ENCODE data around the gene ACP6. TPM values are rescaled to one million over a fixed set of nuclear protein-coding genes. Genes with fewer than 3 reads are reported as not detected.
"Not testable (repeated sequence)": the region's sequence is repeated elsewhere in the genome, so short reads cannot be mapped to it uniquely, and the experiment has no call there.

The ACP6 gene
- total RNA-seq, 6 experiments from 2014 or later, result 12.4 to 16.9 (median 15.3) TPM

GRCh38 chr1:147712605-147713004, 42.3 kb upstream of the ACP6 start:
- no peaks in the 10 kb centered on the region for H3K4me1 Mint-ChIP-seq (ENCODE audit: low read depth)
- peaks cover 8% of the 10 kb centered on the region for H3K27me3 Mint-ChIP-seq (ENCODE audit: insufficient read depth)
- no peak for DNase-seq
- no peak overlapping the region for H3K27ac Mint-ChIP-seq
- no peaks in the 10 kb centered on the region for H3K36me3 Mint-ChIP-seq (ENCODE audit: low read depth)
- H3K9me3 Mint-ChIP-seq, result no peaks in the 10 kb centered on the region
- no peak overlapping the region for H3K4me3 Mint-ChIP-seq
- no peak for TF ChIP-seq CTCF (IDR thresholded peaks at IDR 0.05)

GRCh38 chr1:147700042-147701006, 30.0 kb upstream of the ACP6 start:
- Mint-ChIP-seq H3K4me1 (ENCODE audit: low read depth) (no peaks in the 10 kb centered on the region), H3K36me3 (ENCODE audit: low read depth) (no peaks in the 10 kb centered on the region), H3K4me3 (no peak overlapping the region), H3K27ac (no peak overlapping the region), H3K9me3 (no peaks in the 10 kb centered on the region), H3K27me3 (ENCODE audit: insufficient read depth) (peaks cover 5% of the 10 kb centered on the region)
- peak; percentile 47 for DNase-seq
- TF ChIP-seq CTCF (IDR thresholded peaks at IDR 0.05), result peak; percentile 85

GRCh38 chr1:147699686-147700041, 29.3 kb upstream of the ACP6 start:
- H3K27ac Mint-ChIP-seq, result no peak overlapping the region
- H3K4me1 Mint-ChIP-seq (ENCODE audit: low read depth), result no peaks in the 10 kb centered on the region
- H3K4me3 Mint-ChIP-seq, result no peak overlapping the region
- no peak for TF ChIP-seq CTCF (IDR thresholded peaks at IDR 0.05)
- no peaks in the 10 kb centered on the region for H3K9me3 Mint-ChIP-seq
- H3K36me3 Mint-ChIP-seq (ENCODE audit: low read depth), result no peaks in the 10 kb centered on the region
- H3K27me3 Mint-ChIP-seq (ENCODE audit: insufficient read depth), result peaks cover 5% of the 10 kb centered on the region
- no peak for DNase-seq

GRCh38 chr1:147683163-147683763, 12.9 kb upstream of the ACP6 start:
- DNase-seq, result no peak
- Mint-ChIP-seq H3K36me3 (ENCODE audit: low read depth) (peaks cover 11% of the 10 kb centered on the region), H3K27ac (no peak overlapping the region), H3K4me1 (ENCODE audit: low read depth) (no peaks in the 10 kb centered on the region), H3K27me3 (ENCODE audit: insufficient read depth) (peaks cover 6% of the 10 kb centered on the region; the same call in 1 of the 2 replicates), H3K4me3 (no peak overlapping the region), H3K9me3 (peaks cover 33% of the 10 kb centered on the region)
- TF ChIP-seq CTCF (IDR thresholded peaks at IDR 0.05), result no peak

GRCh38 chr1:147680608-147681235, 10.4 kb upstream of the ACP6 start:
- not testable (repeated sequence) for DNase-seq; H3K27ac Mint-ChIP-seq; H3K27me3 Mint-ChIP-seq (ENCODE audit: insufficient read depth); H3K4me3 Mint-ChIP-seq
- Mint-ChIP-seq H3K9me3 (peaks cover 49% of the 10 kb centered on the region), H3K36me3 (ENCODE audit: low read depth) (peaks cover 18% of the 10 kb centered on the region), H3K4me1 (ENCODE audit: low read depth) (peaks cover 15% of the 10 kb centered on the region)

GRCh38 chr1:147677681-147678080, 7.4 kb upstream of the ACP6 start:
- peaks cover 41% of the 10 kb centered on the region for H3K4me1 Mint-ChIP-seq (ENCODE audit: low read depth)
- not testable (repeated sequence) for DNase-seq; H3K4me3 Mint-ChIP-seq; H3K27ac Mint-ChIP-seq; H3K27me3 Mint-ChIP-seq (ENCODE audit: insufficient read depth)
- peaks cover 18% of the 10 kb centered on the region for H3K36me3 Mint-ChIP-seq (ENCODE audit: low read depth)
- H3K9me3 Mint-ChIP-seq, result peaks cover 43% of the 10 kb centered on the region
